ENCODE measurements around the gene COG5.
A peak's percentile ranks its signal among the peaks of the same experiment; 100 is the strongest.

Gene COG5

DNA sequence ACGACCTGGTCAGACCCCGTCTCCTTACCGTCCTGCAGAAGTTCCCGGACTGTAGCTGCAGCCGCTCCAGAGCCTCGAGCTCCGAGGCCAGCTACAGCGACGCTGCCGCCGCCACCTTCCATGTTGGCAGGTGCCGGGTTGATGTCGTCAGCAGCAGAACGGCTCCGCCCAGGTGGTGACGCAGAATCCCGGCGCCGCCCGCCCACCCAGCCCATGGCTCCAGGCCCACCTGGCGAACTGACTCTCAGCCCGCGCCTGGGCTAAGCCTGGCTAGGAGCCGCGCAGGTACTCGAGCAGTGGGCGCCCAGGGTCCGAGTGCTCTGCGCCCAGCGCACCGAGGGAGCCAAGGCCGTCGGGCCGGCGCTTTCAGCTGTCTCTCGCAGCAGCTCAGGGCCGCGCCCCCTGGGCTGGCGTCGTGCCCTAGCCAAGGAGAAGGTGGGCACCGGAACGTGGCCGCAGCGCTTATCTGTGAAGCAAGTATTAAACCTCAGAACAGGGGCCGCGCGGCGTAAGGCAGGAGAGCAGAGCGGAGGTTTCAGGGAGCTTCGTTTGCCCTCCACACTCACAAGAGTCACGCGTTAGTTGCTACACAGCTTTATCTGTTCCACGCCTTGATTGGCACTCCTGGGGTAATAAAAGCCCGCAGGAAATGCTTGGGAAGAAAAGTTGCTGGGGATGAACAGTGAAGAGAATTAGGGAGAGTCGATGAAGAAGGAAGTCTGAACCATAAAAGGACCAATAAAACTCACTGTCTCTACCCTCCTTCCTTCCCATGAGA lies at the start of gene COG5, which contains the start of gene DUS4L:
TSS of gene COG5 (minus strand) at position 146 of the 778 bp plus-strand sequence. CDS start at position 122, 24 bp downstream.
TSS of gene DUS4L (plus strand) at position 197 of the 778 bp plus-strand sequence. CDS start 3,100 bp downstream, outside the sequence.
- peak; percentile 76 for DNase-seq

- DNase-seq, result no peak
These were observed 49.7 kb upstream of the COG5 start for GRCh38 chr7:107613439-107613838.

DNA sequence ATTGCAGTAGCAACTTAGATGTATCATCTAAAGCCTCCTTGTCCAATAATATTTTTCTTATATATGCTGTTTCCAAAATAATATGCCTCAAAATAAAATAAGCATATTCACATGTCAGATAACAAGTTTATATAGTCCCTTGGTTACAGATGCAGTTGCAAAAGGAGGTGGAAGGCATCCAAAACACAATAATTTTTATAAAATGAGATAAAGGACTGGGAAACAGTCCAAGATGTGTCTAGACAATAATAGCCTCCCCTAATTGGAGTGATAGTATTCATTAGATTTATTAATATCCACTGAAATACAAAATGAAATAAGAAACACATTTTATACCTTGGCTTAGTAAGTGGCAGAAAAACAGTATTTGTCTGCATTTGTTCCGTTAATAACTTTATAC lies 46.6 kb upstream of the COG5 start:
- DNase-seq, result no peak

- no peak for DNase-seq
These were observed 46.1 kb upstream of the COG5 start for GRCh38 chr7:107609811-107610261.

DNA sequence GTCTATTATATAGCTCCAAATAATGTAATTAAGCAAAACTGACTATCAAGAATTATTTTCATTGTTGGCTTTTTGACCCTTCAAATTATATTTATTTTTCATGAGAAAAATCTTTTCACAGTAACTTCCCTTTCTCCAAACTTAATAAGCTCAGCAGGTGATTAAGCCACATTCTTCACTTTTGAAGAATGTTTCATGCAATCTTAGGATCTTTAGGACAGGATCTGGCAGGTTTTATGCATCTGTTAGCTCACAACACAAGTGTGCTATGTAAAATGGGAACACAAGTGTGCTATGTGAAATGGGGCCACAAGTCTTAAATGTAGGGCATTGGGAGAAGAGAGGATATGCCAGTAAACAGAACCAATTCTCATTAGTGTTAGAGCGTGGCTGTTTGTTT lies 42.6 kb upstream of the COG5 start:
- DNase-seq, result no peak

GRCh38 chr7:107605218-107605815 lies 41.6 kb upstream of the COG5 start:
- DNase-seq, result no peak

DNA sequence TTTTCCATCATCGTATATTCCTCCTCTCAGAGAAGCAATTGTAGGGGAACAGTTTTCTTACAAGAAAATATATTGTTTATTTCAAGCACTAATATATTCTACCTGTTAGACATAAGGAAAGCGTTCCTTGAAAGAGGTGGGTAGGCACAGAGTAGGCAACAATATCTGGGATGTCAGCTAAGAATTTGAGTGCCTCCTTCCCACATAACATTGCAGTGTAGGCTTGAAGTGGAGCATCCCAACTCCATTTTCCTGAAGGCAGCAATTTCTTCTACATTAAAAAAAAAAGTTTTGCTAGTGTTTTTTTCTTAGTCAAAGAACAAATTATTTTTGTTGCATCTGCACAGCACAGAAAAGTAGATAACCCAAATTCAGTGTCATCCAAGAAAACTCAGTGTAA lies 37.1 kb upstream of the COG5 start:
- DNase-seq, result no peak

DNA sequence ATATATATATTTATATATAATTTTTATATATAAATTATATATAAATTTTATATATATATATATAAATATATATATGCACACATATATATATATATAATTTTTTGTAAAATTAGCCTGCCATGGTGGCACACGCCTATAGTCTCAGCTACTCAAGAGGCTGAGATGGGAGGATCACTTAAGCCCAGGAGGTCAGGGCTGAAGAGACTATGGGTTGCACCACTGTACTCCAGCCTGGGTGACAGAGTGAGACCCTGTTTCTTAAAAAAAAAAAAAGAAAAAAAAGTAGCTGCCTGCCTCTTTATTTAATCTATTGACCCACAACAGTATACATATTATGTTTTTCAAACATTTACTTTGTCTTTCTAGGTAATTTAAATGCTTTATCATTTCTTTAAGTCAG lies 35.5 kb upstream of the COG5 start:
- no peak for DNase-seq

DNA sequence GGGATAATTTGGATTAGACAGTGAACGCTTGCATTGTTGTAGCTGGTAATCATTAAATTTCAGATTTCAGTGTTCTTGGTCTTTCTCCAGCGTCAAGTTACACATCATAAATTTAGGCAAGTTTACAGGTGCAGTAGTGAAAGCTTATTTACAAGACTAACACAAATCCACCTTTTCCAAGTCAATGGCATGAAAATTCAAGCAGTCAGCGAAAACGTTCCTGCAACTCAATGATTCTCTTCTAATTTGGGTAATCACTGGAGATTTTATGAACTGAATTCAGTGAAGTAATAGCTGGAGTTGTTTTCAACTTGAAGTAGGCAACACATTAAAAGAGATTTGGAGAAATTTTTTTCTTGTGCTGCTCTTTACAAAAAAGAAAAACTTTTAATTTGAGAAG lies 34.2 kb upstream of the COG5 start:
- DNase-seq, result no peak

DNA sequence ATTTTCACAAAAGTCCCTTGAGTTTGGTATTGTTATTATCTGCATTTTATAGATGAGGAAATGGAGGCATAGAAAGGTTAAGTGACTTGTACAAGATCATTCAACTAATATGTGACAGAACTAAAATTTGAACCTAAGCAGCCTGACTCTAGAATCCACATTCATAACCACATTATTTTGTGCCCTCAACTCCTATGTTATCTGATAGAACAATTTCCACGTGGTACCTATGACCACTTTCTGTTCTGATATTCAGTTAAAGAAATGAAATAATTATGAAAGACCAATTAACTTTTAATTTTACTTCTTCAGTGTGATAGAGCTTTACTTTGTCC lies 33.8 kb upstream of the COG5 start:
- DNase-seq, result no peak

- no peak for DNase-seq
These were observed 33.3 kb upstream of the COG5 start for GRCh38 chr7:107596881-107597581.

GRCh38 chr7:107594961-107595737 lies 31.4 kb upstream of the COG5 start:
- DNase-seq, result no peak

DNA sequence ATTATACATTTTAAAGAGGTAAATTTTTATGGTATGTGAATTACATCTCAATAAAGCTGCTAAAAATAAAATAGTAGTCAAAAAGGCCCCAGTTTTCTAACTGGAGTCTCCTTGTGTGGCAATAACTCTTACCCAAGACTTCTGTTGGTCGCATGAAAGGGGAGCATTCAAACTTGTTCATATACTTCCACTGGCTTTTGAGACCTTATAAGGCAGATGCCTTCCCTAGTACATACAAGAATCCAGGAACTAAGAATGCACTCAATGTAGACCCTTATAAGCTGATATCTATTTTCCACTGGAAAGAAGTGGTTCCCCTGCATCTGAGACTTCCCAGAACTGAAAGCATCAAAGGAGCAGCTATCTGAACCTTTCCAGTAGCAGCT lies 29.3 kb upstream of the COG5 start:
- DNase-seq, result no peak

DNA sequence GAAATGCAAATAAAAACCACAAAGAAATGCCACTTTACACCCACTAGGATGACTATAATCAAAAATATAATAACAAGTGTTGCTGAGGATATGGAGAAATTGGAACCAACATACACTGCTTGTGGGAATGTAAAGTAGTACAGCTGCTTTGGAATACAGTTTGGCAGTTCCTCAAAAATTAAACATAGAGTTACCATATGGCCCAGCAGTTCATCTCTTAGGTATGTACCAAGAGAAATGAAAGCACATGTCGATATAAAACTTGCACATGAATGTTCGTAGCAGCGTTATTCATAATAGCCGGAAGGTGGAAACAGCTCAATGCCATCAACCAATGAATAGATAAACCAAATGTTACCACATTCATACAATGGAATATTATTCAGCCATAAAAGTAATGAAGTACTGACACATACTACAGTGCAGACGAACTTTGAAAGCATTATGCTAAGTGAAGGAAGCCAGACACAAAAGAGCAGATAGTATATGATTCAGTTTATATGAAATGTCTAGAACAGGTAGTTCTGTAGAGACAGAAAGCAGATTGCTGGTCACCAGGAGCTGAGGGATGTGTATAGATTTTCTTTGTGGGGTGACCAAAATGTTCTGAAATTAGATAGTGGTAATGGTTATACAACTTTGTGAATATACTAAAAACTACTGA lies 28.8 kb upstream of the COG5 start:
- DNase-seq, result no peak

DNA sequence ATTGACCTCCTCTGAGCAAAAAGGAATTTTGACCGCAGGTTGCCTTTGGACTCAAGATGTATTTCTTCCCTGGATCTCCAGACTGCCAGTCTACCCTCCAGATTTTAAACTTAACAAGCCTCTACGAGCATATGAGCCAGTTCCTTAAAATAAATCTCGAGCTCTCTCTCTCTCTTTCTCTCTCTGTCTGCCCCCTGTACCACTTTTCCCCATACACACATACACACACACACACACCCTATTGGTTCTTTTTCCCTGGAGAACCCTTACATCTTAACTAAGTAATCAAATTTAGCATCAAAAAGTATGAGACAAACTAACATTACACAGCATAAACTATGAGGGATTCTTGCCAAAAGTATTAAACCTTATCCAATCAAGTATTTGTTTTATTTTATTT lies 27.7 kb upstream of the COG5 start:
- no peak for DNase-seq

- DNase-seq, result no peak
These were observed 24.9 kb upstream of the COG5 start for GRCh38 chr7:107588529-107589130.

DNA sequence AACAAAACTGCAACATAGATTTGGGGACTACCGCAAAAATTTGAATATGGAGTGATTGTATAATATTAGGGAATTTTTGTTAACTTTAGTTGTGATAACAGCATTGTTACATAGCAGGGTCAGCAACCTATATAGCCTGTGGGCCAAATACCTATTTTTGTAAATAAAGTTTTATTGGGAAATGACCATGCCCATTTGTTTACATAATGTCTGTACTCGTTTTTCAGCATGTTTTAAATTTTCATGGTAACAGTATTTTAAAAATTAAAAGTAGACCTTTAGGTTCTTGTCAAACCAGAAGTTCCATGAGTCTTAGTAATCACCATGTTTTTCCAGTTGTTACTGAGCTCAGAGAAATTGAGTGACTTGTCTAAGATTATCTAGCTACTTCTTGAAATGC lies 21.0 kb upstream of the COG5 start:
- no peak for DNase-seq

DNA sequence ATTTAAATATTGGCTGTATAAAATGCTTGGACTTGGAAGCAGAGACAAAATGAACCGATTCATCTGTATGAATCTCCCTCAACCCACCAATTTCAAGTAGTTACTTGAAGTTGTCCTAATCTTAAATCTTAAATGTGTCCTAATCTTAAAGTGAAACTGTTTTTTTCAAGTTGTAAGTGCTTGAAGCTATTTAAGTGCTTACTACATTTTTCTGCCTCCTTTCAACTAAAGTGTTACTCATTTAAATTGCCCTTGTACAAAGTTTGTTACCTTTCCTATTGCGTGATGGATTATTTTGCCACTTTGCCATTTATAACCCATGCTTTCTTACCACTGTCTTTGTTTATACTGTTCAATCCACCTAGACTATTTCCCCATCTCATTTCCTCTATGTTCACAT lies 19.2 kb upstream of the COG5 start:
- DNase-seq, result no peak

- no peak for DNase-seq
These were observed 17.8 kb upstream of the COG5 start for GRCh38 chr7:107581387-107582013.

GRCh38 chr7:107580716-107581383 lies 17.1 kb upstream of the COG5 start:
- no peak for DNase-seq

All from NK-92 treated with Interleukin-12 subunit alpha and Interleukin-12 subunit beta, amount 100 ng/mL, for 24 hours (cell line).